Stimulated activated CD8-positive, alpha-beta memory T cell treated with anti-CD3 and anti-CD28 coated beads, Interleukin-4, amount 100 ng/mL, for 4 hours (primary cell): ENCODE data around the gene STXBP5.

Source experiments
- DNase-seq, 2 donors: peaks; one replicate each; pipeline ENCODE4 v3.0.0-alpha.2; 2020; ENCODE audit warnings: low read depth in 2 of 2, low spot score in 1 of 2

The STXBP5 gene

GRCh38 chr6:147429794-147430193 lies 225.6 kb downstream of the STXBP5 start:
- DNase-seq, result no peak

- DNase-seq, result no peak
Measured at GRCh38 chr6:147430811-147431210, 226.6 kb downstream of the STXBP5 start.

- DNase-seq, result no peak
Measured at GRCh38 chr6:147434076-147434475, 229.9 kb downstream of the STXBP5 start.

GRCh38 chr6:147434516-147434915 lies 230.3 kb downstream of the STXBP5 start:
- no peak for DNase-seq

- DNase-seq, result no peak
Measured at GRCh38 chr6:147437615-147438014, 233.4 kb downstream of the STXBP5 start.

GRCh38 chr6:147438758-147439528 lies 234.7 kb downstream of the STXBP5 start:
- no peak for DNase-seq
